ENCODE data around the gene PSMD2.

PSMD2 gene

DNA sequence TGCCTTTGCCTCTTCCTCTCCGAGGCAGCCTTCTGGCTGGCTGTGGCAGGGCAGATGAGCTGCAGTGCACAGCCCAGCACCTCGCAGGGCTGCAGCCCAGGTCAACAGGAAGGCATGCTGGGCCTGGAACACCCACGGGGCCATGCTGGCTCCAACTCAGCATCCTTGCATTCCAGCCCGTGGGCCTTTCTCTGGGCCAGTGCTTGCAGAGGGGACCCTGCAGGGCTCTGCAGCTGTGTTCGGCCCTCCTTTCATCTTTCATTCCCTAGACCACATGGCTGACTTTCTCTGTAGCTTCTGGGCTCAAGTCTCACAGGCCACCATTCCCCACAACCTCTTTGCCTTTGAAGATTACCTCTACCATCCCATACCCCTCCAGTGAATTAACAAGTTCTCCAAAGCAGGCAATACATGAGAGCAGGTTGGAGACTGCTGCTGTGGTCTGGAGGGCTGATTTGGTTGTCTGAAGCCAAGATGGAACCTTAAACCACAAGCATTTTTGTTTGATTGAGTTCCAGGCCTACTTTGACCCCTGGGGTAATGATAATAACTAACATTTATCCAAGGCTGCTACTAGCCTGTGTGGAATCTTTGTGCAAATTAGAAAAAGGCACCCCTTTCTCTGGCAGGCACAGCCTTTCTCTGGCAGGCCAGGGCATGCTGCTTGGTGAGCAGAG is 44.3 kb downstream of the PSMD2 start:
- DNase-seq: no peak

DNA sequence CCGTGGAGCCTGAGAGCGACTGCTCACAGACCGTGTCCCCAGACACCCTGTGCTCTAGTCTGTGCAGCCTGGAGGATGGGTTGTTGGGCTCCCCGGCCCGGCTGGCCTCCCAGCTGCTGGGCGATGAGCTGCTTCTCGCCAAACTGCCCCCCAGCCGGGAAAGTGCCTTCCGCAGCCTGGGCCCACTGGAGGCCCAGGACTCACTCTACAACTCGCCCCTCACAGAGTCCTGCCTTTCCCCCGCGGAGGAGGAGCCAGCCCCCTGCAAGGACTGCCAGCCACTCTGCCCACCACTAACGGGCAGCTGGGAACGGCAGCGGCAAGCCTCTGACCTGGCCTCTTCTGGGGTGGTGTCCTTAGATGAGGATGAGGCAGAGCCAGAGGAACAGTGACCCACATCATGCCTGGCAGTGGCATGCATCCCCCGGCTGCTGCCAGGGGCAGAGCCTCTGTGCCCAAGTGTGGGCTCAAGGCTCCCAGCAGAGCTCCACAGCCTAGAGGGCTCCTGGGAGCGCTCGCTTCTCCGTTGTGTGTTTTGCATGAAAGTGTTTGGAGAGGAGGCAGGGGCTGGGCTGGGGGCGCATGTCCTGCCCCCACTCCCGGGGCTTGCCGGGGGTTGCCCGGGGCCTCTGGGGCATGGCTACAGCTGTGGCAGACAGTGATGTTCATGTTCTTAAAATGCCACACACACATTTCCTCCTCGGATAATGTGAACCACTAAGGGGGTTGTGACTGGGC is 45.7 kb downstream of the PSMD2 start:
- no peak for DNase-seq

DNA sequence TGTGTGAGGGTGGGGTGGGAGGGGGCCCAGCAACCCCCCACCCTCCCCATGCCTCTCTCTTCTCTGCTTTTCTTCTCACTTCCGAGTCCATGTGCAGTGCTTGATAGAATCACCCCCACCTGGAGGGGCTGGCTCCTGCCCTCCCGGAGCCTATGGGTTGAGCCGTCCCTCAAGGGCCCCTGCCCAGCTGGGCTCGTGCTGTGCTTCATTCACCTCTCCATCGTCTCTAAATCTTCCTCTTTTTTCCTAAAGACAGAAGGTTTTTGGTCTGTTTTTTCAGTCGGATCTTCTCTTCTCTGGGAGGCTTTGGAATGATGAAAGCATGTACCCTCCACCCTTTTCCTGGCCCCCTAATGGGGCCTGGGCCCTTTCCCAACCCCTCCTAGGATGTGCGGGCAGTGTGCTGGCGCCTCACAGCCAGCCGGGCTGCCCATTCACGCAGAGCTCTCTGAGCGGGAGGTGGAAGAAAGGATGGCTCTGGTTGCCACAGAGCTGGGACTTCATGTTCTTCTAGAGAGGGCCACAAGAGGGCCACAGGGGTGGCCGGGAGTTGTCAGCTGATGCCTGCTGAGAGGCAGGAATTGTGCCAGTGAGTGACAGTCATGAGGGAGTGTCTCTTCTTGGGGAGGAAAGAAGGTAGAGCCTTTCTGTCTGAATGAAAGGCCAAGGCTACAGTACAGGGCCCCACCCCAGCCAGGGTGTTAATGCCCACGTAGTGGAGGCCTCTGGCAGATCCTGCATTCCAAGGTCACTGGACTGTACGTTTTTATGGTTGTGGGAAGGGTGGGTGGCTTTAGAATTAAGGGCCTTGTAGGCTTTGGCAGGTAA is 46.5 kb downstream of the PSMD2 start:
- no peak for DNase-seq

- DNase-seq: no peak
Measured at GRCh38 chr3:184346480-184347190, 47.6 kb downstream of the PSMD2 start.

- DNase-seq: no peak
Measured at GRCh38 chr3:184347321-184348056, 48.4 kb downstream of the PSMD2 start.

GRCh38 chr3:184348057-184348382 is 49.0 kb downstream of the PSMD2 start:
- no peak for DNase-seq

- no peak for DNase-seq
Measured at GRCh38 chr3:184349563-184350470, 50.8 kb downstream of the PSMD2 start.

- DNase-seq: no peak
Measured at GRCh38 chr3:184350618-184351017, 51.6 kb downstream of the PSMD2 start.

GRCh38 chr3:184351511-184352148 is 52.6 kb downstream of the PSMD2 start:
- no peak for DNase-seq

DNA sequence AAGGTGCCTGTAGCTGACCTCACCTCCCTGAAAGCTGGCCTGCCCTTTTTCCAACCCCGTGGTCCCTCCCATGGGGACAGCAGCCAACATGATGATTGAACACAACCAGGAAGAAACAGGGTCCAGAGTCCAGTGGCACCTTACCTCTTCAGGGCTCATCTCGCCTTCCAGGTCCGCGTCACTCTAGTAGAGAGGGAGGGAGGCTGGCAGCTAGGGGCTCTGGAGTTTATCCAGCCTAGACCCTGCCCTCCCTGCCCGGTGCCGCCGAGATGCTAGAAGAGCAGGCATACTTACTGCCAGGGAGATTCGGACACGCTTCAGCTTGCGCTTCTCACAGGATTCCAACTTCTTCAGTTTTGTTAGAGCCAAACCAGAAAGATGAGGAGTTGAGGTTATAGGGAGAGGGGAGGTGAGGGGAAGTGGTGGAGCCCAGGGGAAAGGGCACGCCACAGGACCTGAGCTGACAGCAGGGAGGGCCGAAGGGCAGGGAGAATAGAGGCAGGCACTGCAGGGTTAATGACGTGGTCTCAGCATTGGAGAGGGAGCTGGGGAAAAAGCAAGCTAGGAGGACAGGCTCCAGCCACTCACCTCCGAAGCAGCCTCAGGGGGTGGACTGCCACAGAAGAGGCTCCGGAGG is 53.2 kb downstream of the PSMD2 start:
- DNase-seq: no peak

DNA sequence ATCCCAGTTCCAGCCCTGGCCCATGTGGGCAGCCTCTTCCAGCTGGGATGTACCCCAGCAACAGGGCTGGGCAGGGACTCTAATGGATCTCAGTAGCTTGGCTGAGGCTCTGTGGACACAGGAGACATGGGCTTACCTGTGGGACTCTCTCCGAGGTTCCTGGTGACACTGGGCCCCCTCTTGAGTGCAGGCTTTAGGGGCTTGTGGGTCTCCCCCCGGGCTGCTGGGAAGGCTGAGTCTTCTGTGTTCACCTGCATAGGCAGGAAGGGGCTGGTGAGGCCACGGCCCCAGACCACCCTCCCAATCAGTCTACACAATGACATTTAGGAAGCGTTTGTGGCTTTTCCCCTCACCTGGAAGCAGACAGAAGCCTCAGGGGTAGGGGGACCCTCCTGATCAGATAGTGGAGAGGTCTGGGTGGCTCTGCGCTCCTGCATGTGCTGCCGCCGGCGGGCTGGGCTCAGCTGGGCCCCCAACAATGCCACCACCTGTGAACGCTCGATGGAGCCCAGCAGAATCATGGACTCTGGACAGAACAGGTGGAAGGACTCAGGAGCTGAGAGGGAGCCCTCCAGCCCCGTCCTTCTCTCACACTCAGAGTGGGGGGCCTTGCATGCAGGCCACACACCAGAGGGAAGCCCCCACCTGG is 54.0 kb downstream of the PSMD2 start:
- no peak for DNase-seq

DNA sequence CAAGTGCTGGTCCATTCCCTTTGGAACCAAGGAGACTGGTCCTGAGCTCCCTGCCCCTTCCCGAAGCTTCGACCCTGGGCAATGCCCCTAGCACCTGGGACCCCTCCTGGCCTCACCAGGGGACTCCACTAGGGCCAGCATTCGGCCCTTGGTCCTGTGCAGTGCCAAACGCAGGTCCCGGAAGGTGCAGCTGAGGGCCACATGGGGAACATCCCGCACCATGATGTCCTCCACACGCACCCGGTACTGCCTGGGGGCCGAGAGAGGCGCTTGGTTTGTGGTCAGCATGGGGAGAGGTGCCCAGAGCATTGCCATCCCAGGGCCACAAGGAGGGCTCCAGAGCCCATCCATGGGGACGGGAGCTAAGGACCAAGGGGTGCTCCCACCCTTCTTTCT is 54.5 kb downstream of the PSMD2 start:
- no peak for DNase-seq

GRCh38 chr3:184354121-184354728 is 55.2 kb downstream of the PSMD2 start:
- DNase-seq: peak; percentile 48 to 67

DNA sequence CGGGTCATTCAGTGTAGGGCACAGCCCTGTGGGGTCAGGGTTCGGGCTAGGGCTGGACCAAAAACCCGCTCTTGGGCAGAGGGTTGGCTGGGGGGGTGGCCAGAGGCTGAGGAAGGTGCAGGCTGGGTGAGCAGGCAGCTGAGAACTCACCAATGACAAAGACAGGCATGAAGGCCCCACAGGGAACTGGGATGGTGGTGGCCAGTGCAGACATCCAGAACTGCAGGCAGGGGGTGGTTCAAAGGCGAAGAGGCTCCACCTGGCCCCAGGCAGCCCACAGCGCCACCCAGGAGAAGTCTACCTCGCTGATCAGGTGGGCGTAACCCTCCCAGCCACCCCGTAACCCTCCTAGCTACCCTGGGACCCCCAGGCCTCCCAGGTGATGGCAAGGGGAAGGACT is 55.7 kb downstream of the PSMD2 start:
- DNase-seq: no peak

- no peak for DNase-seq
Measured at GRCh38 chr3:184355261-184356040, 56.4 kb downstream of the PSMD2 start.

- no peak for DNase-seq
Measured at GRCh38 chr3:184357248-184358123, 58.4 kb downstream of the PSMD2 start.

DNA sequence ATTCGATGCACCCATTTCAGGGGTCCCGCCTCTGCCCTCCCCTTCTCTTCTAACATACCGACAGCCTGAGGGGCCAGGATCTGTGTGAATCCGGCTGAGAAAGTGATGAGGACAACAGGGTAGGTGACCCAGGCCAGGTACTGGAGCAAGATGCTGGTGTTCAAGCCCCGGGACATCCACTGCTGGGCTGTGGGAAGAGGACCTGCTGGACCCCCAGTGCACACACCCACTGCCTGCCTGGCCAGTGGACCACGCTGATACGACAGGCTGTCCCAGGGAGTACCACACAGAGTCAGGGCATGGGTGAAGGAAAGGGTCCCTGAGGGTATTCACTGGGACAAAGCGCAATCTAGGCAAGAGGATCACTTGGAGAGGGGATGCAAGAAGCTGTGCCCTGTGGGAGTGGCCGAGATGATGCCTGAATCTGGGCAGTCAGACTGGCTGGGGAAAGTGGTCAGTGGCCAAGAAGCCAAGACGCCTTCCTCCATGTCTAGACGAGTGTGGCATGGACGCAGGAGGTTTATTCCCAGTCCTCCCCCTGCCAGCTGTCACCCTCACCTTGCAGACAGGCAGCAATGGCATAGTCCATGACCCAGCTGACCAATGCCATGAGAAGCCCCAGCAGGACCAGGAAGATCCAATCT is 59.2 kb downstream of the PSMD2 start:
- no peak for DNase-seq

All from stimulated activated CD4-positive, alpha-beta T cell treated with anti-CD3 and anti-CD28 coated beads, Interleukin-4, amount 100 ng/mL, for 4 hours (primary cell).